ENCODE data around the gene SIRT3. TPM values are rescaled to one million over a fixed set of nuclear protein-coding genes. Genes with fewer than 3 reads are reported as not detected.
"Not testable (repeated sequence)": the region's sequence is repeated elsewhere in the genome, so short reads cannot be mapped to it uniquely, and the experiment has no call there.

The SIRT3 gene
- total RNA-seq, 4 donors from 2014 or later = 7.2 to 27.9 (median 20.6) TPM

DNA sequence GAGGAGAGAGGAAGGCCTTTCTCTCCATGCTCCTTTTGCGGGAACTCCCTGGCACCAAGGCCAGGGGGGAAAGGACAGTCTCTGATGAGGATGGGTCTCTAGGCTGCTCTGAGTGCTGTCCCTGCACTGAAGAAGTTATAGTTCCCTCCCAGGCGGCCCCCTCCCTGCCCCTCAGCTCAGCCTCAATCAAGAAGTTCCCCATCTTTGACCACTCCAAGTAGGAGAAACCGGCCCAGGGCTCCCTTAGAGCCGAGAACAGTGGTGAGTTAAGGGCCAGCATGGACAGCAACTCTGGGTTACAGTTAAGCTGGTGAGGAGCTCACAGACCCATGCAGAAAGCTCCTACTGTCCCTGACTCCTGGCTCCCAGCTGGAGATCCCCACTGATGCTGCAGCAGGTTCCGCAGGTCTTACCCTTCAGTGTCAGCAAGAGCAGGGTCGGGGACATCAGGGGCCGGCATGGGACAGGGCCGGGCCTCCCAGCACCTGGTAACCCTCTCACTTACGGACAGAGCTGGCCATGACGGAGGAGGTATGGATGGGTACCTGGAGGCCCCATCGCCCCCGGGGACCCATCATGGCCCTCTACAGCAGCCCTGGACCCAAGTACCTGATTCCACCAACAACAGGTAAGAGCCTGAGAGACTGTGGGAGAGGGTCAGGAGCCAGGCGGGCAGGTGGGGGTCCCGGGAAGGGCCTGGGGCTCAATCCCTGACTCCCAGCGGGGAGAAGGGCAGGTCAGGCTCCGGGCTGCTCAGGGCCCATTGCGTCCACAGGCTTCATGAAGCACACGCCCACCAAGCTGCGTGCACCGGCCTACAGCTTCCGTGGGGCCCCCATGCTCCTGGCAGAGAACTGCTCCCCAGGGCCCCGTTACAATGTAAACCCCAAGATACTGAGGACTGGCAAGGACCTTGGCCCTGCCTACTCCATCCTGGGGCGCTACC lies 39.1 kb downstream of the SIRT3 start:
- no peak for TF ChIP-seq POLR2AphosphoS5 (IDR thresholded peaks at IDR 0.05)
- TF ChIP-seq POLR2A (IDR thresholded peaks at IDR 0.05) = no peak
- TF ChIP-seq, protein P1, sequence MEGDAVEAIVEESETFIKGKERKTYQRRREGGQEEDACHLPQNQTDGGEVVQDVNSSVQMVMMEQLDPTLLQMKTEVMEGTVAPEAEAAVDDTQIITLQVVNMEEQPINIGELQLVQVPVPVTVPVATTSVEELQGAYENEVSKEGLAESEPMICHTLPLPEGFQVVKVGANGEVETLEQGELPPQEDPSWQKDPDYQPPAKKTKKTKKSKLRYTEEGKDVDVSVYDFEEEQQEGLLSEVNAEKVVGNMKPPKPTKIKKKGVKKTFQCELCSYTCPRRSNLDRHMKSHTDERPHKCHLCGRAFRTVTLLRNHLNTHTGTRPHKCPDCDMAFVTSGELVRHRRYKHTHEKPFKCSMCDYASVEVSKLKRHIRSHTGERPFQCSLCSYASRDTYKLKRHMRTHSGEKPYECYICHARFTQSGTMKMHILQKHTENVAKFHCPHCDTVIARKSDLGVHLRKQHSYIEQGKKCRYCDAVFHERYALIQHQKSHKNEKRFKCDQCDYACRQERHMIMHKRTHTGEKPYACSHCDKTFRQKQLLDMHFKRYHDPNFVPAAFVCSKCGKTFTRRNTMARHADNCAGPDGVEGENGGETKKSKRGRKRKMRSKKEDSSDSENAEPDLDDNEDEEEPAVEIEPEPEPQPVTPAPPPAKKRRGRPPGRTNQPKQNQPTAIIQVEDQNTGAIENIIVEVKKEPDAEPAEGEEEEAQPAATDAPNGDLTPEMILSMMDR (IDR thresholded peaks at IDR 0.05) = no peak
- TF ChIP-seq EP300 (IDR thresholded peaks at IDR 0.05; ENCODE audit: low read depth) = no peak
- in situ Hi-C loops (cut with MboI; ENCODE audit: low pct_ligation_motif_present in 1 of 4, low pct_unique_long_range_greater_than_20kb in 1 of 4, low sequenced_read_pairs in 3 of 4) (no loop called here), intact Hi-C loops (cut with DNase I; ENCODE audit: low total_unique reads) (no loop called here)
- 63 to 81% methylated on average over 1 to 17 of the region's 23 CpGs for WGBS, 2 donors (ENCODE audit: low coverage in 1 of 2)
- H3K4me1 ChIP-seq = peaks cover 0 to under 1% (median 0%) of the 10 kb centered on the region in 4 donors
- no peak overlapping the region for H3K27ac ChIP-seq
- H3K9me3 ChIP-seq = no peaks in the 10 kb centered on the region
- H3K4me3 ChIP-seq = no peak overlapping the region
- DNase-seq = peak; percentile 6
- H3K36me3 ChIP-seq = no peaks in the 10 kb centered on the region
- H3K27me3 ChIP-seq = no peaks in the 10 kb centered on the region

DNA sequence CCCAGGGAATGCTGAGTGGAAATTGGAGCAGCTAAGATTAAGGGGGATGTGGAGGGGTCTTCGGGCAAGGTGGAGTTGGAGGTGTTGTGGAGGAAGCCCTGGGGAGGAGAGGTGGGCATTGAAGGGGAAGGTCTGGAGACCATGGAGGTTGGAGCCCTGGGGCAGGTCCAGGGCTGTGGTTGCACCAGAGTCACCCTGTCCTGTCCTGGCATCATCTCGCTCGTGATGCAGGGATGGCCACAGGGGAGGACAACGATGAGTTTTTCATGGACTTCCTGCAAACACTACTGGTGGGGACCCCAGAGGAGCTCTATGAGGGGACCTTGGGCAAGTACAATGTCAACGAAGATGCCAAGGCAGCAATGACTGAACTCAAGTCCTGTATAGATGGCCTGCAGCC lies 42.7 kb downstream of the SIRT3 start:
- in situ Hi-C loops (cut with MboI; ENCODE audit: low pct_ligation_motif_present in 1 of 4, low pct_unique_long_range_greater_than_20kb in 1 of 4, low sequenced_read_pairs in 3 of 4); H3K27me3 ChIP-seq; H3K4me1 ChIP-seq; H3K4me3 ChIP-seq; H3K36me3 ChIP-seq; H3K9me3 ChIP-seq; intact Hi-C loops (cut with DNase I; ENCODE audit: low total_unique reads); H3K27ac ChIP-seq: not testable (repeated sequence)
- WGBS, 2 donors (ENCODE audit: low coverage in 1 of 2) = 49 to 65% methylated on average over 4 to 5 of the region's 5 CpGs
- peak; percentile 6 for DNase-seq

DNA sequence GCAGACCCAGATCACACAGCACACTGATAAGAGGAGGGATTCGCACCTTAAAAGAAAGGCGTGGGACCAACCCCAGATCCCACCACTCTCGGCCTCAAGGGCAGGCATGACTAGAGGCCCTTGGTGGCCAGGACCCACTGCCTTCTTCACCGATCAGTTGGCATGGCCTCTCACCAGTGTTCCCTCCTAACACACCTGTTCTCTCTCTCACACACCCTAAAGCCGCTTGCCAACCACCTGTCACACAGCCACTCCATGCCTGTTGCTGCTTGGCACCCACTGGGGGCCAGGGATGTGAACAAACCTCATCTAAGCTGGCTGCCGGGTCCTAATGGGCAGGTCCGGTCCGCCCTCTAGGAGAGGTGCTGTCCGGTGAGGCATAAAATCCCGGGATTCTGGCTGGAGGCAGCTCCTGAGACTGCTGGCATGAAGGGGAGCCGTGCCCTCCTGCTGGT lies 43.4 kb downstream of the SIRT3 start, which contains the start of gene SCGB1C1:
Gene SCGB1C1, plus strand, starts transcription at position 405 of the 455 bp plus-strand sequence. Its CDS starts 22 bp downstream, at position 427.
- H3K4me3 ChIP-seq; intact Hi-C loops (cut with DNase I; ENCODE audit: low total_unique reads); H3K4me1 ChIP-seq; DNase-seq; H3K27me3 ChIP-seq; H3K9me3 ChIP-seq; H3K36me3 ChIP-seq; H3K27ac ChIP-seq; in situ Hi-C loops (cut with MboI; ENCODE audit: low pct_ligation_motif_present in 1 of 4, low pct_unique_long_range_greater_than_20kb in 1 of 4, low sequenced_read_pairs in 3 of 4): not testable (repeated sequence)
- WGBS, 2 donors (ENCODE audit: low coverage in 1 of 2) = 90% methylated on average over 3 of the region's 11 CpGs; no CpG with 5 or more reads in 1 of the 2 donors

DNA sequence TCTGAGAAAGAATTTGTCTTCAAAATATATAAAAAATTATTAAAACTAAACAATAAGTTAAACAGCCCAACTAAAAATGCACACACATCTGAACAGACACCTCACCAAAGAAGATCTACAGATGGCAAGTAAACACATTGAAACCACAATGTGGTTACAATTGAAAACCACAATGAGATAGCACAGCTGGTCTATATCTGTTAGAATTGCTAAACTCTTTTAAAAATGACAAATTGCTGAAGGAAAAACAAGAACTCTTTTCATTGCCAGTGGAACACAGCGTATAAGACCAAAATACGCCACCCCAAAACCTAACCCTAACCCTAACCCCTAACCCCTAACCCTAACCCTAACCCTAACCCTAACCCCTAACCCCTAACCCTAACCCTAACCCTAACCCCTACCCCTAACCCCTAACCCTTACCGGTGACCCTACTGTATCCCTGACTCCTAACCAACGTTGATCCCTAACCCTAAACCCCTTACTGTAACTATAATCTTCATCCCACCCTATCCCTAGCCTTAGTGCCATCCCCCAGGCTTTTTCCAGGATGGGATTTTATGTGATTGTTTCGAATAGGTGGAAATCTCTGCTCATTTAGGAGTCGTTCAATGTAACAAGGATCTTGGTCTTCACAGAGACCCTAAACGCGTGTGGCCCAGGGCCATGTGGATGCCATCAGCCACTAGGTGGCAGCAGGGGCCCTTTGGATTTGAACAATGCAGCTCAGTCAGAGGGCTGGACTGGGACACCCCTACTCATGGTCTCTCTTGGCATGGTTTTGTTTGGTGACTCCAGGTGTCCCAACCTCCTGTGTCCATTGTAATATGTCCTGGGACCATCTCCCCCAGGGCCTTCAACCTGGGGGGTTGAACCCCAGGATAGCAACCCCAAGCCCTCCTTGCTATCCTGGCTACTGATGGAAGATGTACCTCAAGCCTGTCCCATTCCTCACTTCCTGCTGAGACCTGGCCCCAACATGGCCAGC lies 44.4 kb downstream of the SIRT3 start:
- DNase-seq; H3K9me3 ChIP-seq; H3K27ac ChIP-seq; H3K36me3 ChIP-seq; intact Hi-C loops (cut with DNase I; ENCODE audit: low total_unique reads); in situ Hi-C loops (cut with MboI; ENCODE audit: low pct_ligation_motif_present in 1 of 4, low pct_unique_long_range_greater_than_20kb in 1 of 4, low sequenced_read_pairs in 3 of 4); H3K27me3 ChIP-seq; H3K4me3 ChIP-seq; H3K4me1 ChIP-seq: not testable (repeated sequence)
- TF ChIP-seq, protein P1 (IDR thresholded peaks at IDR 0.05) = peak; percentile 27 to 56 (median 35)
- WGBS, 2 donors (ENCODE audit: low coverage in 1 of 2) = 37% methylated on average over 4 of the region's 8 CpGs; no CpG with 5 or more reads in 1 of the 2 donors

DNA sequence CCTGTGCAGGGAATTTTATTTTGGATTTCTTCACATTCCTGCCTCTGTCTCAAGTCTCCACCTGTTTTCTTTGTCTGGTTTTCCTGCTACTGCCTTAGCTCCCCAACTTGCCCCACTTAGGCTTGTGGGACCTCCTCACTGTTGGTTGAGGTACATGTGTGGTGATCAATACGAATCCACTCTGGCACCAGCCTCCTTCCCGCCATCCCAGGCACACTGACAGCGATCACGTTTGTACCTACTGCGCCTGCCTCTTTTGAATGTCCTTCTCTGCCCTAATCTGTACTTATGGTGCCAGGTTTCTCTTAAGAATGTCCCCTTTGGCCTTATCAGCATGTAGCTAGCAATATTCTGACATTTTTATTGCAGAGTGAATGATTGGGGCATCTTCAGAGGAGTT lies 45.6 kb downstream of the SIRT3 start:
- DNase-seq; H3K4me1 ChIP-seq; intact Hi-C loops (cut with DNase I; ENCODE audit: low total_unique reads); H3K4me3 ChIP-seq; H3K36me3 ChIP-seq; H3K9me3 ChIP-seq; H3K27me3 ChIP-seq; in situ Hi-C loops (cut with MboI; ENCODE audit: low pct_ligation_motif_present in 1 of 4, low pct_unique_long_range_greater_than_20kb in 1 of 4, low sequenced_read_pairs in 3 of 4); H3K27ac ChIP-seq: not testable (repeated sequence)
- WGBS, 2 donors (ENCODE audit: low coverage in 1 of 2) = 78 to 84% methylated on average over 5 of the region's 5 CpGs

Measured in transverse colon (tissue), 4 donors.